Measurements from ENCODE around the gene NAT14.
"Not testable (repeated sequence)": the region's sequence is repeated elsewhere in the genome, so short reads cannot be mapped to it uniquely, and the experiment has no call there.

Gene NAT14

DNA sequence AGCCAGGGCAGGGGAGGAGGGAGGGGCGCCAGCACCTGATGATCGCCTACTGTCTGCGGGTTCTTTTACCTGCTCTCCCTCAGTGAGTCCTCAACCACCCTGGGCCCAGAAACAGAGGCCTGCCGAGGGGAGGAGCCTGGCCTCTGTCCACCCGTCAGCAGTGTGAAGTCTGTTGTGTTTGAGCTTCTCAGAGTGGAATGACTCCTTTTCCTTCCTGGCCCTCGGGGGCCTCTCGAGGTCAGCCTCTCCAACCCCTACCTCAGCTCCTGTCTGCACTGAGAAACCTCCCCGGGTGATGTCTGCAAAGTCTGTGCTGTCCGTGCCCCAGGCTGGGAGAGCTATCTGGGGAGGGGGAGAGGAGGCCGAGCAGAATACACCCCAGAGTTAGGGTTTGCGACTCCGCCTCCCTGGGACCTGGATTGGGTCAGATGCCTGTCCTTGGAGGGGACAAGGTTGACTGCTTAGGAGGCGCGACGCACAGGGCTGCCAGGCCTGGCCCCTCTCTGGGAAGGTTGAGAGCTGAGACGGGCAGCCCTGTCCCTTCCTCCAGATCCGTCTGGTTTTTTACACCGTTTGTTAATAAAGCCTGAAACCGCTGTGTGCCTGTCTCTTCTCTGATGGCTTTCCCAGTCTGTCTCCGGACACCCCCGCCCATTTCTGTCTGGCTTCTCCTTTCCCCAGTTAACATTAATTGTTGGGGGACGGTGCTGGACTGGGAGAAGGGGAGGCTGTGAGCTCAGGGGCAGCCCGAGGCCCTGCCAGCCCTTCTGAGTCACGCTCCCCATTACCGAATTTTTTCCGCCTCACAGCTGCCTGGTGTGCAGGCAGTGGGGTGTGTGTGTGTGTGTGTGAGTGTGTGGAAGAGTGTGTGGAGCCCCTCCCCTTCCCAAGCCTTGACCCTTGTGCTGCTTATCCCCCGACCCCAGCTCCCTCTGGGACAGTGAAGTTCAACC is 2.3 kb downstream of the NAT14 start:
- peak; percentile 56 for DNase-seq (ENCODE audit: low spot score)

DNA sequence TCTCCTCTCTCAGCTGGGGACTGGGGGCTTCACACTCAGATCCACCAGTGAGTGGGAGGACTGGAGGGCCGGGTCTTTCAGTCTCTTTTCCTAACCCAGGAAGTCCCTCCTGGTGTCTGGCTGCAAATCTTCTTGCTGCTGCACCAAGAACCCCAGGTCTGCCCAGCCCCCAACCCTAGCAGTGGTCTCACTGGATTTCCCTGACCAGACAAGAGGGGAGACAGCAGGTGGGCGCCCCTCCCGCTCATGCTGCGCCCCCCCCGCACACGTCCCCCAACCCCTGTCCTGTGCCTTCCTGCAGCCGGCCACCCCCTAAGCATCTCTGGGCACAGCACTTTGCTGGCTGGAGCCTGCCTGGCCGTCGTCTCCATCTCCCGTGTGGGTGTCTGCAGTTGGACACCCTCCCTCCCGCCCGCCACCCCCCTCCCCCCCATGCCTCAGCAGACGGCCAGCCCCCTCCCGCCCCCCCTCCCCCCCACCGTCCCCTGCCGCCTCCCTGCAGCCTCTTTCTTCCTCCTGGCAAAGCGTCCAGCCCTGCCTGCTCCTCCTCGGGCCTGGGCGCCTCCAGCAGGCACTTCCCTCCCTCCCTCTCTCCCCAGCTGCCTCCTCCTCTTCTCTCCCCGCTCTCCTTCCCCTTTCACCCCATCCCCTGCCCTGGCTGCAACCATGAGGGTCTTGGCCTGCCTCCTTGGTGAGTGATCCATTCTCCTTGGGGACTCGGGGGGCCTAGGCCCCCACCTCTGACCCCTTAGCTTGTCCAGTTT is 3.1 kb downstream of the NAT14 start, which contains the start of gene SSC5D:
Gene SSC5D (plus strand): TSS at position 513 of the 764 bp plus-strand sequence. CDS start 154 bp downstream, at position 667.
- no peak for DNase-seq (ENCODE audit: low spot score)

DNA sequence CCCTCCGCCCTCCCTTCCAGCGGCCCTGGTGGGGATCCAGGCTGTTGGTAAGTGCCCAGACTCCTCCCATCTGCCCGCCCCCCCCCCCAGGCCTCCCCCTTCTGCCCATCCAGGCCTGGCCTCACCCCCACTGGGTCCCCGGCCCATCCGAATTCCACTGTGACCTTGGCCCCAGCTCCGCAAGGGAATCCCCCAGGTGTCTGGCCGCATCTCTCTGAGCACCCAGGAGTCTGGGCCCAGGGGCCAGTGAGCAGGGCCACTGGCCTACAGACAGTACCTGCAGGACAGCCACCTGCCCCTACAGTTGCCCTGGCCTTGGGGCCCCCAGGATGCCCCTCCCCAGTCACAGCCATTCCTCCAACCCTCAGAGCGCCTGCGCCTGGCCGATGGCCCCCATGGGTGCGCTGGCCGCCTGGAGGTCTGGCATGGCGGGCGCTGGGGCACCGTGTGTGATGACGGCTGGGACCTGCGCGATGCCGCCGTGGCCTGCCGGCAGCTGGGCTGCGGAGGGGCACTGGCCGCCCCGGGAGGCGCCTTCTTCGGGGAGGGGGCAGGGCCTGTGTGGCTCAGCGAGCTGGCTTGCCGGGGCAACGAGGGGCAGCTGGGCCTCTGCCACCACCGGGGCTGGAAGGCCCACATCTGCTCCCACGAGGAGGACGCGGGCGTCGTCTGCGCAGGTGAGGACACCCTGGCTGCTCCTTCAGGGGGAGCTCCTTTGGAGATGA is 4.2 kb downstream of the NAT14 start:
- no peak for DNase-seq (ENCODE audit: low spot score)

DNA sequence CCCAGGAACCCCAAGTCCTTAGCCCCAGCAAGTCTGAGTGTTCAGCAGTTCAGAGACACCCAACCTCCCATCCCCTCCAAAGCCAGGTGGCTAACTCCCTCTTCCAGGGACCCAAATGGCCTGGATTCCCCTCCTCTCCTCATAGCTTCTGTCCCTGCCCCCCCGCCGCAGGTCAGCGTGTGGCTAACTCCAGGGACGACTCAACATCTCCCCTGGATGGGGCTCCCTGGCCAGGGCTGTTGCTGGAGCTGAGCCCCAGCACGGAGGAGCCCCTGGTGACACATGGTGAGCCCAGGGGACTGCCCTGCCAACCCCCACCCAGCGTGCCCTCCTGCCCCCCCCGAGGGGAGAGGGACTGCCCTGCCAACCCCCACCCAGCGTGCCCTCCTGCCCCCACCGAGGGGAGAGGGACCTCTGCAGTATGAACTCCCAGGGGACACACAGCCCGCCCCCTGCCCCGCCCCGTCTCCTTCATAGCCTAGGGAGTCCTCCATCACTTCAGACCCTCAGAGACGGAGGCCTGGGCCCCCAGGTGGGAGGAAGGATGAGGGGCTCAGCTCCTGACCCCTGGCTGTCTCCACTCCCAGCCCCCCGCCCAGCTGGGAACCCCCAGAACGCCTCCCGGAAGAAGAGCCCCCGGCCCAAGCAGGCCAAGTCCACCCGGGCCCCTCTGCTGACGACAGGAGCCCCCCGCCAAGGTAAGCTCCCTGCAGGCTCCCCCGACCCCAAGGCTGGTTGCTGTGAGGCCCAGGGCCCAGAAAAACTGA is 4.9 kb downstream of the NAT14 start:
- no peak for DNase-seq (ENCODE audit: low spot score)

DNA sequence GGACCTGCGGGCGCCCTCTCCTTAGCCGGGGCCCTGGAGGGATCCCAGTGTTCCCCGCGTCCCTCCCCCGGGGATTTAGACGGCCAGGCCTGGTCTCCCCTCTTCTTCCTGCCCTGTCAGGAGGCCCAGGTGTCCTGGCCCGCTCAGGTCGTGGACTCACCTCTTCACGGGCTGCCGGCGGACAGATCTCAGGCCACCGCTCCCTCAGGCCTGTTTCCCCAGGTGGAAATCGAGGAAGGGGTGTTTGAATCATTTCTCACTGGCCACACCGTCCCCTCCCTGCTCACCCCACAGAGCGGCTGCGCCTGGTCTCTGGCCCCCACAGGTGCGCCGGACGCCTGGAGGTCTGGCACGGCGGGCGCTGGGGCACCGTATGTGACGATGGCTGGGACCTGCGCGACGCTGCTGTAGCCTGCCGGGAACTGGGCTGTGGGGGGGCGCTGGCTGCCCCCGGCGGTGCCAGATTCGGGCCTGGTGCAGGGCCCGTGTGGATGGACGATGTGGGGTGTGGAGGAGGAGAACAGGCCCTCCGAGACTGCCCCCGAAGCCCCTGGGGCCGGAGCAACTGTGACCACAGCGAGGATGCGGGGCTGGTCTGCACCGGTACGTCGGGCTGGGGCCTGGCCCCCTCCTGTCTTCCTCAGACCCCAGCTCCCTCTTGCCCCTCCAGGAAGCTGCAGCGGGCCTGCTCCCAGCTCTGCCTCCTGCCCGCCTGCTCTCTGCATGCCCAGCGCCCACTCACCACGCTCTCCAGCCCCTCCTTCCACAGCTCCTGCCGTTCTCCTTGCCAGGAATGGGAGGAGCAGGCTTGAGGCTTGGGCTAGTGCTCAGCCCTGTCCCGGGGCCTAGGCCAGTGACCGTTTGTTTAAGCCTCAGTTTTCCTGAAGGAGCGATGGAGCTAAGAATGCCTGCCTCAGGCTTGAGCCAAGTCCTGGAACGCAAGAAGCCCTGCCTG is 5.8 kb downstream of the NAT14 start:
- DNase-seq (ENCODE audit: low spot score), result no peak

DNA sequence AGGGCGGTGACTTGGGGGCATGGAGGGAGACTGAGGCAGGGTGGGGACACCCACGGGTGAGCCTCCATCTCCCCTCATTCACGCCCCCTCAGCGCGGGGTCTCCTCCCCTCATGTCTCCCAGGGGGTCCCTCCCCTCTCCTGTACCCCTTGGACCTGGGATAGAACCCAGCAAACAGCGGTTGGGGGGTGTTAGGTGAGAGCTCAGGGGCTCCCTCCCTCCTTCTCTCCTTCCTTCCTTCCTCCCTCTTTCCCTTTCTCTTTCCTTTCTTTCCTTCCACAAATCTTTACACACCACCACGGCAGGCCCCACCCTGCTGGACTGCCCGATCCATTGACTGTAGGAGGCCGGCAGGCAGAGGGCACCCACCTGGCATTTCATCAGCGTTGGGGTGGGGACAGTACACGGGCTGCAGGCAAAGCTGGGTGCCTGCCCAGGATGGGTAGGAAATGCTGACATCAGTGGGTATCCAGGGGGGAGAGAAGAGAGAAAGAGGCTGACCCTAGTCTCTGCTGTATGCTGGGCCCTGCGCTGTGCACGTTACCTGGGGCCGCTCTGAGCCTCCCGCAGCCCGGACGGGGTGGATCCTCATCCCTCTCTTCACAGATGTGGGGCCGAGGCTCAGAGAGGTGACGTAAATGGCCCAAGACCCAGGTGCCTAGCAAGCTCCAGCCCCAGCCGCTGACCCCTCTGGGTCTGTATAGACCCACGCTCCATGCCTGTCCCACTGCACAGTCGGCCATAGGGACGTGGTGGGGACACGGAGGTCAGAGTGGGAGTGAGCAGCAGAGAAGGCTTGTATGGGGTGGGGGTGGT is 6.8 kb downstream of the NAT14 start:
- no peak for DNase-seq (ENCODE audit: low spot score)

DNA sequence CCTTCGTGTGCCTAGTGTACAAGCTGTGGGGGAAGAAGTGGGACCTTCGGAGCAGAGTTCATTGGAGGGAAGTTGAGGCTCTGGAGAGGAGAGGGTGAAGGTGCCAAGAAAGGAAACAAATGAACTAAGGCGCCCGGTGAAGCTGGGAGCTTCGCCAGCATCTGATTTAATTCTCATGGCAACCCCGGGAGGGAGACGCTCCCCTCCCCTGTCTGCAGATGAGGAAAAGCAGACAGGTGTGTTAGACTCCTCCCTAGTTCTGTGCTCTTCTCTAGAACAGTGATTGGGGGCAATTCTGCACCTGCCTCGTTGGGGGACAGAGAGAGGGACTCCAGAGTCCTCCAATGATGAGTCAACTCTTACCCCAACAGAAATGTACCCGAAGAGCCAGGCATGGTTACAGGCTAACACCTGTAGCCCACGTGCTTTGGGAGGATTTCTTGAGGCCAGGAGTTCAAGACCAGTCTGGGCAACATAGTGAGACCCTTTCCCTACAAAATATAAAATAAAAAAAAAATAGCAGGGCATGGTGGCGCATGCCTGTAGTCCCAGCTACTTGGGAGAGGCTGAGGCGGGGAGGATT is 7.5 kb downstream of the NAT14 start:
- no peak for DNase-seq (ENCODE audit: low spot score)

DNA sequence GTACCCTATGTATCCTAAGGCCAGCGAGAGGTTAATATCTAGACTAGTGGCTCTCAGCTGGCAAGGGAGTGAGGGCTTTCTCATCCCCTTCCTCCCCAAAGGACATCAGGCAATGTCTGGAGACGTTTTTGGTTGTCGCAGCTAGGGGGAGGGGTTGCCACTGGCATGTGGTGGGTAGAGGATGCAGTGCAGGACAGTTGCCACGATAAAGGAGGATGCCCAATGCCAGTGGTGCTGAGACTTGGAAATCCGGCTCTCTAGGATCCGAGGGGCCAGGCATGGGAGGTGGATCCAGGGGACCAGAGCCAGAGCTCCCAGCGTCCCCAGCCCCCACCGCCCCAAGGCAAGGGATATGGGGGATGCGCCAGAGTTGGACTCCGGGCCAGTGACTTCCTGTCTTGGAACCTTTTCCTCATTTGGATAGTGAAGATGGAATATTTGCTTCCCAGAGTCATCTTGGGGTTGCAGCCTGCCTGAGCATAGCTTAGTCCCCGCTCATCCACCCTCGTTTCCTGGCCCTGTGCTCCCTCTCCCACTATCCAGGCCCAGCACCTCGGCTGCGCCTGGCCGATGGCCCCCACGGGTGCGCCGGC is 8.2 kb downstream of the NAT14 start:
- DNase-seq (ENCODE audit: low spot score), result no peak

DNA sequence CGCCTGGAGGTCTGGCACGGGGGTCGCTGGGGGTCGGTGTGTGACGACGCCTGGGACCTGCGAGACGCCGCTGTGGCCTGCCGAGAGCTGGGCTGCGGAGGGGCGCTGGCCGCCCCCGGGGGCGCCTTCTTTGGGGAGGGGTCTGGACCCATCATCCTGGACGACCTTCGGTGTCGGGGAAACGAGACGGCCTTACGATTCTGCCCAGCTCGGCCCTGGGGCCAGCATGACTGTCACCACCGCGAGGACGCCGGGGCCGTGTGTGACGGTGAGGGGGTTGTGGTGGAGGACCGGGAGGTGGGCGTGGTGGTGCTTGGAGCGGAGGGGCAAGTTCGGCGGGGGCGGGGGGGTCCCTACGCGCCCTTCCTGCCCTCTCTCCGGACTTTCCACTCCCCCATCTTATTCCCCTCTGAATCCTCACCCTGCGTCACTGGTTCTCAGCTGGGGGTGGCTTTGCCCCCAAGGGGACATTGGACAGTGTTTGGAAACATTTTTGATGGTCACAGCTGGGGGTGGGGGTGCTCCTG is 8.7 kb downstream of the NAT14 start:
- DNase-seq (ENCODE audit: low spot score), result no peak

DNA sequence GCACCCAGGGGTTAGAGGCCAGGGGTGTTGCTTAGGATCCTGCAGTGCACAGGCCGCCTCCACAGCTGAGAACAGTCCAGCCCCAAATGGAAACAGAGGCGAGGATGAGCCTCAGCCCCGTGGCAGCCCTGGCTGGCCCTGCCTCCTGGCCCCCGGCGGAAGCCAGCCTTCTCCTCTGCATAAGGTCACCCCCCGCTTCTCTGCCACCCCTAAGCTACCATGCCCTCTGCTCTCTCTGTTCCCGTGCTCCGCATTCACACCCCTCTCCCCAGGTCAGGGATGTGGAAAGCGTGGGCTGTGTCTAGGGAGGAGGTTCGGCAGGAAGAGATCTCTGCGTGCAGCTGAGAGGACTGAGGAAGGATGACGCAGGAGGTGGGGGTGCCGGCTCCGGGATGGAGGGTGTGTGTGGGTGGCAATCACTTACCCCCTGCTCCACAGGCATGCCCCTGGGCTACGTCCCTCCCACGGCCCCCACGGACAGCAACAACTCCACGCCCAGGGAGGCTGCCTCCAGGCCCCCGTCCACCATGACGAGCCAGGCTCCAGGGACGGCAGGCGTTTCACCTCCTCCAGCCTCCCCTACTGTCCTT is 9.3 kb downstream of the NAT14 start:
- DNase-seq (ENCODE audit: low spot score), result no peak

DNA sequence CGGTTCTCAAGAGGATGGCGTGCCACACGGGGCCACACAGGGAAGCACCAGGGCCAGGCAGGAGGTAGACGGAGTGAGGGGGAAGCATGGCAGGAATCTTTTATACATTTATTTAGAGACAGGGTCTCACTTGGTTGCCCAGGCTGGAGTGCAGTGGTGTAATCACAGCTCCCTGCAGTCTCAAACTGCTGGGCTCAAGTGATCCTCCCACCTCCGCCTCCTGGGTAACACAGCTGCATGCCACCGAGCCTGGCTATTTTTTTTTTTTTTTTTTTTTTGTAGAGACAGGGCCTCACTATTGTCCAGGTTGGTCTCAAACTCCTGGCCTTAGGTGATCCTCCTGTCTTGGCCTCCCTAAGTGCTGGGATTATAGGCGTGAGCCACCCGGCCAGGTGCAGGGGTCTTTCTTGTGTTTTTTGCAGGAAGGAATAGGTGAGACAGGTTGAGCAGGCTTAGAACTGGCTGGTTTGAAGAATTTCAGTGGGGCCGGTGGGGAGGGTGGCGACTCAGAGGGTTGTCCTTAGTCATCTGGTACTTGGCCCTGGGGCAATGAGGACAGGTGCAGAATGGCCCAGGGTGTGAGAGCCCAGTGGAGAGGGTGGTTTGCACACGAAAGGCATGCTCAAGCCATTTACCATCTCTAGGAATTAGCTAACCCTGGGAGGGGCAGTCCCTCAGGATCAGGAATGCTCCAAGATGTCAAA is 10.8 kb downstream of the NAT14 start:
- no peak for DNase-seq (ENCODE audit: low spot score)

DNA sequence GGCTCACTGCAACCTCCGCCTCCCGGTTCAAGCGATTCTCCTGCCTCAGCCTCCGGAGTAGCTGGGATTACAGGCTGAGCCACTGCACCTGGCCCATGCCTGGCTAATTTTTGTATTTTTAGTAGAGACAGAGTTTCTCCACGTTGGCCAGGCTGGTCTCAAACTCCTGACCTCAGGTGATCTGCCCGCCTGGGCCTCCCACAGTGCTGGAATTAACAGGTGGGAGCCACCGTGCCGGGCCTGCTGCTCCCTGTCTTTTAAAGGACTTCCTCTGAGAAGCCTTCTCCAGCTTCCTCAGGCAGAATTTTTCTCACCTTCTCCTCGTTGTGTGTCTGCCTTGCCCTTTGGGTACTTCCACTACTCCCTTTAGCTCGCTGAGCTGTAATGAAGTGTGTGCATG is 11.8 kb downstream of the NAT14 start:
- DNase-seq (ENCODE audit: low spot score), result not testable (repeated sequence)

DNA sequence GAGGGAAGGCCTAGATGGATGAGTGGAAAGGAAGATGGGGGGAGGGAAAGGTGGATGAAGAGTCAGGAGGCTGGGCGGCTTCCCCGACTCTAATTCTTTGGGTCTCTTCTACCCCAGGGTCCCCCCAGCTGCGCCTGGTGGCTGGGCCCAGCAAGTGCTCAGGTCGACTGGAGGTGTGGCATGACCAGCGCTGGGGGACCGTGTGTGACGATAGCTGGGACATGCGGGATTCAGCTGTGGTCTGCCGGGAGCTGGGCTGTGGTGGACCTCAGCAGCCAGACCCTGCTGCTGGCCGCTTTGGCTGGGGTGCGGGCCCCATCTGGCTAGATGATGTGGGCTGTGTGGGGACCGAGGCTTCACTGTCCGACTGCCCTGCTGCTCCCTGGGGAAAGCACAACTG is 12.8 kb downstream of the NAT14 start:
- DNase-seq (ENCODE audit: low spot score), result no peak

DNA sequence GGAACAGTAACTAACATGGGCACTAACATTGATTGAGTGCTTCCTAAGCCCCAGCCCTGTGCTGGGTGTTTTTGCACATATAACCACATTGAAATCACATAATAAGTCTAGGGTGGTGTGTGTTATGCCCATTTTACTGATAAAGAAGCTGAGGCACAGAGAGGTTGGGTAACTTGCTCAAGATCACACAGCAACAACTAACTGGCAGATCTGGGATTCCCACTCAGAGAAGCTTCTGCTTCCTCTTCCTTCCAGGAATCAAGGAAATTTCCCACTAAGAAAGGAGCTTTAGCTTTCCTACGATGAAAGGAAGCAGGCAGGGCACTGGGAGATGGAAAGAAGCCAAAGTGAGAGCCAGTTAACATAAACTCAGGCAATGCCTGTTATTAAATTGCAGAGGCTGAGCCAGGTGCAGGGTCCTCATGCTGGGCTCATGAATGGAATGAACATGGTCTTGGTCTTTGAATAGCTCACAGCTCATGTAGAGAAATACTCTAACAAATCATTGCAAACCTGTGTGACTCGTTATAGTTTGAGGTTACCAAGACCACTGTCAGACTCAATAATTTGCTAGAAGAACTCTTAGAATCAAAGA is 13.4 kb downstream of the NAT14 start:
- DNase-seq (ENCODE audit: low spot score), result no peak

DNA sequence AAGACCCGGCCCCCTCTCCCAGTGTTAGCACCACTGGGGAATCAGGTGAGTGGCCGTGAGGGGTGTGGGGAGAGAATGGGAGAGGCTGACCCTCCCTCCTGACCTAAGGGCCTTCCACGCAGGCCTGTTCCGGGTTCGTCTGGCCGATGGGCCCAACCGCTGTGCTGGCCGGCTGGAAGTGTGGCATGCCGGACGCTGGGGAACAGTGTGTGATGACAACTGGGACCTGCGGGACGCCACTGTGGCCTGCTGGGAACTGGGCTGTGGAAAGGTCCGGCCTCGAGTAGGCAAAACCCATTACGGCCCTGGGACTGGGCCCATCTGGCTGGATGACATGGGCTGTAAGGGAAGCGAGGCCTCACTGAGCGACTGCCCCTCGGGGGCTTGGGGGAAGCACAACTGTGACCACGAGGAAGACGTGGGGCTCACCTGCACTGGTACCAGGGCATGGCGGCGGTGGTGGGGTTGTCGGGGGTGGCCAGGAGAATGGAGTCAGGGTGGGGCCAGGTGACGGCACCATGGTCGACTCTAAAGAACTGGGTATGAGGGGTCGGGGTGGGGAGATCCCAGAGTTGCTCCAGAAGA is 15.5 kb downstream of the NAT14 start:
- no peak for DNase-seq (ENCODE audit: low spot score)

DNA sequence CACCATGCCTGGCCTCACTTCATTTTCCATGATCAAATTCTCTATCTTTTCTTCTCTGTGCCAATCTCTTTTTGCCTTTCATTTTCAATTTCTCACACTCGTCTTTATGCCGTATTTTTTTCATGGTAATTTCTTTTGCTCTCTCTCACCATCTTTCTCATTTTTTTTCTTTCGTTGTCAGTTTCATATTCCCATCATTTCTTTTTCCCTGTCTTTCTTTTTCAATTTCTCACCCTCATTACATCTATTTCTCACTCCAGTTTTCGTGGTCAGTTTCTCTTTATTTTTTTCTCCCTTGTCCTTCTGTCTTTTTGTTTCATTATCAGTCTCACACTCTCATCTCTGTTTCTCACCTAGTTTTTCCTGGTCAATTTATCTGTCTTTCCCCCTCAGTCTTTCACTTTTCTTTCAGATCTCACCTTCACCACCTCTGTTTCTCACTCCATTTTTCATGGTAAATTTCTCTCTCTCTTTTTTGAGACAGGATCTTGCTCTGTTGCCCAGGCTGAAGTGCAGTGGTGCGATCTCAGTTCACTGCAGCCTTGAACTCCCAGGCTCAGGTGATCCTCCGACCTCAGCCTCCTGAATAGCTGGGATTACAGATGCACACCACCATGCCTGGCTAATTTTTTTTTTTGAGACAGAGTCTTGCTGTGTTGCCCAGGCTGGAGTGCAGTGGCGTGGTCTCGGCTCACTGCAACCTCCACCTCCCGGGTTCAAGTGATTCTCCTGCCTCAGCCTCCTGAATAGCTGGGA is 17.4 kb downstream of the NAT14 start:
- DNase-seq (ENCODE audit: low spot score), result no peak

Measured in RKO (cell line).